Subcutaneous abdominal adipose tissue (tissue), 5 donors: ENCODE results near the gene SETX.

ENCODE experiments used
- H3K27ac ChIP-seq: one replicate; pipeline ENCODE4 v1.7.0; 2013; ENCODE audit warnings: low read depth, mild to moderate bottlenecking, inconsistent platforms, low read length, moderate library complexity
- H3K27me3 ChIP-seq, 5 donors: one replicate each; pipeline ENCODE4 v1.7.0; 2013; ENCODE audit warnings: low read length in 5 of 5, inconsistent platforms in 1 of 5; ENCODE audit not compliant: control insufficient read depth in 5 of 5, insufficient read depth in 4 of 5
- H3K36me3 ChIP-seq, 5 donors: one replicate each; pipeline ENCODE4 v1.7.0; 2013; ENCODE audit warnings: low read length in 5 of 5; ENCODE audit not compliant: control insufficient read depth in 5 of 5, insufficient read depth in 5 of 5
- H3K4me1 ChIP-seq, 5 donors: one replicate each; pipeline ENCODE4 v1.7.0; 2013; ENCODE audit warnings: low read length in 5 of 5, mild to moderate bottlenecking in 3 of 5, moderate library complexity in 1 of 5; ENCODE audit not compliant: control insufficient read depth in 5 of 5, insufficient read depth in 5 of 5
- H3K4me3 ChIP-seq, 5 donors: one replicate each; pipeline ENCODE4 v1.7.0; 2013; ENCODE audit warnings: low read length in 5 of 5, low read depth in 1 of 5
- H3K9ac ChIP-seq, 5 donors: one replicate each; pipeline ENCODE4 v1.7.0; 2013; ENCODE audit warnings: low read length in 5 of 5, mild to moderate bottlenecking in 4 of 5, moderate library complexity in 3 of 5
- H3K9me3 ChIP-seq, 5 donors: one replicate each; pipeline ENCODE4 v1.7.0; 2013; ENCODE audit warnings: low read length in 5 of 5; ENCODE audit not compliant: control insufficient read depth in 5 of 5
- donor health status: healthy.
- donor health status: healthy.
- donor health status: healthy.
- donor health status: healthy.
- donor health status: healthy.

The SETX gene

DNA sequence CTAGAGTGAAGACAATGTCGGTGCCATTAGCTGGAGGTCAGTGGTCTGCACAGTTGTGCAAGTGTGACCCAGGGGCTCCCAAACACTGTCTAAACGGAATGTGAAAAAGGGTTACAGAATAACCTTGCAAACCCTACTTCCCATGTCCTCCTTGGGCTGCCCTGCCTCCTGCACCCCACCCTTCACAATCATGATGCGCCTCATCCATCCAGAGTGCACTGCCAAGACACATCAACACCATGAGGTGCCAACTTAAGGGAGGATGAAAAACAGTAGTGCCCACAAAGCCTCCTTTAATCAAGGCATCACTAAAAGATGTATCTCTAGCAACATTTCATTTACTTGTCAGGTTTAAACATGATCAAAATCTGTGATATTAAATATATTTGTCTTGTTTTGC lies 87.1 kb downstream of the SETX start:
- H3K9ac ChIP-seq: no peak overlapping the region
- no peak overlapping the region for H3K27ac ChIP-seq
- H3K27me3 ChIP-seq: no peaks in the 10 kb centered on the region
- H3K4me1 ChIP-seq: peaks cover 0 to 1% (median 0%) of the 10 kb centered on the region in 5 donors
- peaks cover 22 to 85% (median 71%) of the 10 kb centered on the region in 5 donors for H3K36me3 ChIP-seq
- H3K4me3 ChIP-seq: no peak overlapping the region
- H3K9me3 ChIP-seq: no peaks in the 10 kb centered on the region

DNA sequence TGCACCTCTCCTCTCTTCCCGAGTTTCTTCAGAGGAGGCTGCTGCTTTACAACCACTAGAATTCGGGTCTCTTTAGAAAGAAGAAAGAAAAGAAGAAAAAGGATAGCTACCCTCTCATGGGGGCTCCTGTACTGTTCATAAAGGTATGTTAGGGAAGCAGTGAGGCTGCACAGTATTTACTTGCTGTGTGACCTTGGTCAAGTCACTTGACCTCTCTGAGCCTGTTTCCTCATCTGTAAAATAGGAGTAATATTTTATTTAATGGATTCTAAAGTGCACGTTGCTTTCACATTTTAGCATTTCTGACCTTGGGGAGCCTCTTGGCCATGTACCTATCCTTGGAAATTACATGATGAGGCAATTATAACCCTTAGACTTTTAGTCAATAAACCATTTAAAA lies 88.8 kb downstream of the SETX start:
- H3K4me3 ChIP-seq: no peak overlapping the region
- peaks cover 0 to 6% (median 0%) of the 10 kb centered on the region in 5 donors for H3K4me1 ChIP-seq
- H3K27me3 ChIP-seq: no peaks in the 10 kb centered on the region

DNA sequence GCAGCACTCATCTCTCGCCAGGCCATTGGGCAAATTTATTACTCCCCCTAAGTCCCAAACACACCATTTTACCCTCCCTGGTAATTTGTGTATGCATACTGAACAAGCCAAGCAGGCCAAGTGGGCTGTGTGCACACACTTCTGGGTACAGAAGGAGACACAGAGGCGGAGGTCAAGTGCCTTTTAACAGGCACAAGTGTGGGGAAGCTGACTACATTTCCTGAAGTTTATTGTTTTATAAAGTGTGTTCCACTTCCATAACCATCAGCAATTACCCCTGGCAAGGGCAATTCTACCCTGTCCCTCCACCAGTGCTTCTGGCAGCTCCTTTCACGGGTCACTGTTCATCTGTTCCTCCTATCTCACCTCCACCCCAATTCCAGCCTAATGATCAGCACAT lies 93.9 kb downstream of the SETX start:
- Histone ChIP-seq H3K27ac (no peak overlapping the region), H3K27me3 (peaks cover 0 to 3% (median 0%) of the 10 kb centered on the region in 5 donors), H3K4me1 (peaks cover 0 to 16% (median 6%) of the 10 kb centered on the region in 5 donors), H3K9ac (no peak overlapping the region), H3K4me3 (no peak overlapping the region), H3K36me3 (peaks cover 12 to 44% (median 34%) of the 10 kb centered on the region in 5 donors), H3K9me3 (no peaks in the 10 kb centered on the region)

More for the DNA sequence above, 88.8 kb downstream of the SETX start:
- Histone ChIP-seq H3K9ac (no peak overlapping the region), H3K27ac (no peak overlapping the region), H3K9me3 (no peaks in the 10 kb centered on the region), H3K36me3 (peaks cover 23 to 85% (median 70%) of the 10 kb centered on the region in 5 donors)

DNA sequence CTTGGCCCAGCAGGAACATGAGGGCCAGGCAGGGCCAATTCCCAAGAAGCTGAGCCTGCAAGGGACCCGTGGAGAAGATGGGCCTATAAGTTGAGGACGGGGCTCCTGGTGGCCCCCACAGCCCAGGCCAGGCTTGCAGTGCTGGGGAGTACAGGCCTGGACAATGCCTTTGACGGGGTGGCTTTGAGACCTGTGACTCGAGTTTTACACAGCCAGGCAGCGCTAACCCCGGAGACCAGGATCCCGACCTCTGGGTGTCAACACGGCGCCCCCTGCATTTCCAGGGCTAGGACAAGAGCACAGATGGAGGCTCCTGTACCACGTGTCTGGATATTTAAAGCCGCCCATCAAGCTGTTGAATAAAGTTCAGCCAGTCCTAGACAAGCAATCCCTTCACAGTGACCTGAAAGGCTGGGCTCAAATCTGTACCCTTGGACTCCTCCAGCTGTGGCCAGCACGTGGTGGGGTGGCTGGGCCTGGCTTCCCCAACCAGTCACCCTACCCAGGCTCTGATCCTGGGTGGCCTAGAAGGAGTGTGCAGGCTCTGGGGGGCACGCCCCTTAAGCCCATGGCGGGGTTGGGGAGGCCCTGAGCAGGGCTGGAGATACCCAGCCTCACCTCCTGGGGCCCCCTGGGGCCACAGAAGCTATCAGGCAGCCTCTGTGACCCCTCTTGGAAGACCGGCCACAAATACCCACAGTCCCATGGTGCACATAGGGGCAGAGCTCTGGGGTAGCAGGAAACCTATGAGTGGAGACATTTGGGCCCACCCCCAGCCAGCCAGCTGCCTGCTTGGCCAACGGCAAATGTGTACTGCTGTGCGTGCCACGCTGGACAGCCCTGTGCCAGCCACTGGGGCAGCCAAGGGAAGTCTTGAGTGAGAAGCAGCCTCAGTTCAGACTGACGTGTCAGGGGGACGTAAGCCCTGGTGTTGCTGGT lies 104.2 kb downstream of the SETX start:
- H3K27me3 ChIP-seq: peaks cover 10 to 17% (median 16%) of the 10 kb centered on the region in 5 donors
- no peak overlapping the region for H3K9ac ChIP-seq
- peaks cover 0 to 6% (median 0%) of the 10 kb centered on the region in 5 donors for H3K9me3 ChIP-seq
- H3K4me3 ChIP-seq: no peak overlapping the region
- no peak overlapping the region for H3K27ac ChIP-seq
- H3K36me3 ChIP-seq: no peaks in the 10 kb centered on the region
- H3K4me1 ChIP-seq: no peaks in the 10 kb centered on the region

DNA sequence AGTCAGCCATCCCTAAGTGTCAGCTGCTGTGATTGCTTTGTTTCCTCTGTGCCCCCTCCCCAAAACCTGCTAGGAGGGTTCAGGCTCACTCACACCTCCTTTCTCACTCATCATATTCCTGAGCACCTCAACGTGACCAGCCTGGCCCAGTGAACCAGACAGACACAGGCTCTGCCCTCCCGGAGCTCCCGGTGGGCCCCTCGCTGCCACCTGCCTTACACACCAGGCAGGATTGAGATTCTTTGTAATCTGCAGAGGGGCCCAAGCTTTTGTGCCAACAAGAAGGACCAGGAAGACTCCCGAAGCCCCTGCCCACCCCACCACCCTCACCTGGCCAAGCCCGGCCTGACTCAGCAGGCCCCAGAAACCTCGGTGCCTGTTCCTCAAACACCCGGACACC lies 105.1 kb downstream of the SETX start:
- Histone ChIP-seq H3K27ac (no peak overlapping the region), H3K4me3 (no peak overlapping the region), H3K4me1 (peaks cover 0 to 4% (median 0%) of the 10 kb centered on the region in 5 donors), H3K9me3 (peaks cover 0 to 6% (median 0%) of the 10 kb centered on the region in 5 donors), H3K27me3 (peaks cover 13 to 23% (median 18%) of the 10 kb centered on the region in 5 donors), H3K36me3 (no peaks in the 10 kb centered on the region), H3K9ac (no peak overlapping the region)

DNA sequence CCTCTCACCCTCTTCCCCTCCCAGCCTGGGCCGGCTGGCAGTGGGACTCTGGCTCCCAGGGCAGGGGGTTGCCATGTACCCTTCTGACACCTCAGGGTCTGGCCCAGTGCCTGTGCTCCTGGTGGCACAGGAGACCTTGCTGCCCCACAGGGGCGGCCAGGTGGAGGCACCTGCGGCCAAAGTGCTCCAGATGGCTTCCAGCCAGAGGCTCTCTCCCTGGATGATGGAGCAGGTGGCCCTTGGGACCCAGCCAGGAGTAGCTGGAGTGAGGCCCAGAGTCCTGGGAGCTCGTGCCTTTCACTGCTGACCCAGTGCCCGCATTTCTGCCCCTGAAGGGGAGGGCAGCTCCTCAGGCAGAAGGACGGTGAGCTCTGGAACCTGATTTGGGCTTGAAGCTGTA lies 105.7 kb downstream of the SETX start:
- Histone ChIP-seq H3K9me3 (peaks cover 0 to 6% (median 0%) of the 10 kb centered on the region in 5 donors), H3K4me3 (no peak overlapping the region), H3K9ac (no peak overlapping the region), H3K27me3 (peaks cover 13 to 23% (median 18%) of the 10 kb centered on the region in 5 donors), H3K27ac (no peak overlapping the region), H3K4me1 (peaks cover 0 to 4% (median 0%) of the 10 kb centered on the region in 5 donors), H3K36me3 (no peaks in the 10 kb centered on the region)

DNA sequence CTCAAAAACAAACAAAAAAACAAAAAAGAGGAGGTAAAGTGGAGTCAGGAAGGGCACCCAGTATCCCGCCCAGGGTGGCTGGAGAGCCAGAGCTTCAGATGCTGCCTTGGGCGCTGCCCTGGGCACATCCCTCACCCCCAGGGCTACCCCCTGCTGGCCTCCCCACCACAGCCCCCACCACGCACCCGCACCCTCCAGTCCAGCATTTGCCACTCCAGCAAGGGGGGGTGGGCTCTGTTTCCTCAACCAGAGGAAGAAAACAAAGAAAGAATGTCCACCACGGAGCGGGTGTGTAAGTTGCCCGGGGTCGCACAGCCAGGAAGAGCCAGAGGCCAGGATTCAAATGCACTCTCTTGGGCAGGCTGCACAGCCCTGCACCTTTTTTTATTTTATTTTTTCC lies 106.8 kb downstream of the SETX start:
- Histone ChIP-seq H3K4me1 (peaks cover 0 to 5% (median 0%) of the 10 kb centered on the region in 5 donors), H3K4me3 (no peak overlapping the region), H3K9me3 (peaks cover 0 to 6% (median 0%) of the 10 kb centered on the region in 5 donors), H3K27me3 (peaks cover 13 to 25% (median 14%) of the 10 kb centered on the region in 5 donors), H3K36me3 (no peaks in the 10 kb centered on the region), H3K27ac (no peak overlapping the region), H3K9ac (no peak overlapping the region)

DNA sequence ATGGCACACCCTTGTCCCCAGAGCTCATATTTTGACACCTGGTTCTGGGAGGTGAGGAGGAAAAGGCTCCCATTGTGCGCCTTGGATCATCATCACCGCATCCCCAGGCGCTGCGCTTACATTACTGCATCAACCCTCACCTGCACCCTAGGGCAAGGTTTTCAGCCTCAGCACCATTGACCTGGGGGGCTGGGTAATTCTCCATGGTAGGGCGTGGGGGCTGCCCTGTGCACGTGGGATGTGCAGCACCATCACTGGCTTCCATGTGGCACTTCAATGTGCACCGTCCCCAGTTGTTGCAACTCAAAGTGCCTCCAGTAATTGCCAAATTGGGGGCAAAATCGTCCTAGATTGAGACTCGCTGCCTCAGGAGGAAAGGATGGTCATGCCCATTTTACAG lies 109.3 kb downstream of the SETX start:
- no peak overlapping the region for H3K27ac ChIP-seq
- peaks cover 13 to 39% (median 17%) of the 10 kb centered on the region in 5 donors for H3K27me3 ChIP-seq
- no peak overlapping the region for H3K9ac ChIP-seq
- H3K4me1 ChIP-seq: peaks cover 0 to 26% (median 16%) of the 10 kb centered on the region in 5 donors
- no peak overlapping the region for H3K4me3 ChIP-seq
- H3K36me3 ChIP-seq: no peaks in the 10 kb centered on the region
- no peaks in the 10 kb centered on the region for H3K9me3 ChIP-seq

DNA sequence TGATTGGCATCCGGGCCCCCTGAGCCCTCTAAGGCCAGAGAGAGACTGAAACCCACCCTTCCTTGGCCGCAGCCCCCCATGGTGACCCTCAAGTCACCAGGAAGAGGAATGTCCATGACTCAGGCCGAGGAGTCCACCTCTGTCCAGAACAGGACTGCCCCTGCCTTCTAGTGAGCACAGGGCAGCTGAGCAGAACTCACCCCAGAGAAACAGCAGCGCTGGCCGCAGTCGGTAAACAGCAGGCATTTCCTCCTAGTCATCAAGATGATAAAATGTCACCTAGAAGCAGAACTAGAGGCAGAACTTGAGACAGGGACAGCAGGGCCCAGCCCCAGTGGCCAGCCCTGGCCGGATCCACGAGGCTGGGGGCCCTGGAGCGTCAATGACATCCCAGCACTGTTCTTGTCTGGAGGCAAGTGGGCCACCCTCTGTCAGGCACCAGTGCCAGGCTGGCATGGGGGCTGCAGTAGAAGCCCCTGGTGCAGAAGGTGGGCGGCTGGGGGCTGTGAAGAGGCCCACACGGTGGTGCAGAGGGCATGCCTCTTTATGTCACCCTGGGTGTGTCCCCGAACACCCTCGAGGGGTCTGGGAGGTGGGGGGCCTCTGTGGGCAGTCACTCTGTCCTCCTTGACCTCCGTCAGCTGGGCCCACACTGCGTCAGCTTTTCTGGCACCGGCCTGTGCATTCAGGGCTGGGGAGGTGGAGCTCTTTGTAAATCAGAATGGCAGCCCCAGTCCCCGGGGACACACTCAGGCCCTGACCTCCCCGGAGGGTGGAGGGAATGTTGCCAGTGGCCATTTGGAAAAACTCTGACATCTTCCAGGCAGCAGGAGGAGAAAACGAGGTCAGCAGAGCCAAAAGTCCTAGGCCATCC lies 110.0 kb downstream of the SETX start:
- Histone ChIP-seq H3K4me3 (no peak overlapping the region), H3K36me3 (no peaks in the 10 kb centered on the region), H3K27ac (no peak overlapping the region), H3K9me3 (no peaks in the 10 kb centered on the region), H3K27me3 (peaks cover 13 to 39% (median 17%) of the 10 kb centered on the region in 5 donors), H3K4me1 (peaks cover 0 to 27% (median 18%) of the 10 kb centered on the region in 5 donors), H3K9ac (no peak overlapping the region)
